HepG2 (cell line): Measurements from ENCODE around the gene PLEKHB2. TPM values are rescaled to one million over a fixed set of nuclear protein-coding genes. Genes with fewer than 3 reads are reported as not detected.

Experiments used
- ATAC-seq: fragments of 200-7000 bp; cut with Tn5 transposase; 3 replicates; pipeline ENCODE4 v1.9.1; 2020; ENCODE audit warnings: mild to moderate bottlenecking, moderate library complexity
- BruUV-seq: library from RNA; stranded (reverse); fragments of 400-500 nt; replicated peaks from 2 replicates; lab custom pipeline; 2021; lab: Mats Ljungman, UMichigan
- CTCF ChIA-PET: fragments of 300-600 bp; formaldehyde crosslinking; extraction: SDS; loops from one replicate; lab custom pipeline; 2021; ENCODE audit warnings: low total read pairs, inconsistent platforms, low intra/inter-chr PET ratio; lab: Yijun Ruan, JAX
- POLR2A ChIA-PET: fragments of 350-600 bp; sonication (Branson Sonifier 250); formaldehyde crosslinking; loops from one replicate; lab custom pipeline; 2020; ENCODE audit warnings: antibody characterized with exemption, inconsistent platforms; lab: Yijun Ruan, JAX
- DNase-seq: peaks from one replicate; pipeline ENCODE4 v3.0.0-alpha.2; 2015; ENCODE audit warnings: low spot score
- FAIRE-seq: peaks from 3 replicates; lab custom pipeline; 2011; peaks lifted over from hg19 to GRCh38; lab: Jason Lieb, UNC
- H2AFZ ChIP-seq: one replicate; pipeline ENCODE4 v1.6.1; 2011; ENCODE audit warnings: low read length, inconsistent platforms
- H3K27ac ChIP-seq: fragments of 300-600 bp; 3 replicates; pipeline ENCODE4 v1.8.0; 2011; ENCODE audit warnings: mixed run types, mild to moderate bottlenecking, mixed read lengths, low read length, inconsistent platforms; ENCODE audit not compliant: insufficient read depth; ENCODE audit errors: extremely low read length
- H3K27me3 ChIP-seq, 2 experiments: fragments of 200-600 bp in 1 of 2; 2 replicates in 1 of 2; 3 replicates in 1 of 2; pipeline versions ENCODE4 v1.6.0 to v1.8.0; 2011; ENCODE audit warnings: low read length in 2 of 2, mild to moderate bottlenecking in 2 of 2, moderate library complexity in 2 of 2, inconsistent platforms in 1 of 2; ENCODE audit not compliant: insufficient read depth in 2 of 2, control insufficient read depth in 1 of 2
- H3K36me3 ChIP-seq, 2 experiments: fragments of 200-600 bp in 1 of 2; replicated peaks in 1 of 2; 2 replicates in 1 of 2; 3 replicates in 1 of 2; pipeline versions ENCODE4 v1.5.1 to v1.8.0; 2011; ENCODE audit warnings: low read length in 2 of 2, inconsistent platforms in 1 of 2; ENCODE audit not compliant: insufficient read depth in 2 of 2, control insufficient read depth in 1 of 2
- H3K4me1 ChIP-seq: 2 replicates; pipeline ENCODE4 v1.5.1; 2012; ENCODE audit warnings: low read length, inconsistent platforms; ENCODE audit not compliant: insufficient read depth
- H3K4me2 ChIP-seq: 2 replicates; pipeline ENCODE4 v1.6.0; 2011; ENCODE audit warnings: low read depth, low read length, inconsistent platforms
- H3K4me3 ChIP-seq, 3 experiments: fragments of 200-600 bp in 1 of 3; sonication (generic), shearing (Covaris generic) in 1 of 3; replicated peaks in 1 of 3; 2 replicates each; pipeline ENCODE4 v1.5.1; 2011 to 2016; ENCODE audit warnings: low read length in 3 of 3, inconsistent platforms in 2 of 3, low read depth in 2 of 3, mild to moderate bottlenecking in 2 of 3, control low read depth in 1 of 3, mixed read lengths in 1 of 3; ENCODE audit not compliant: insufficient read depth in 1 of 3
- H3K79me2 ChIP-seq: one replicate; pipeline ENCODE4 v1.6.1; 2011; ENCODE audit warnings: low read length, inconsistent platforms; ENCODE audit not compliant: insufficient read depth
- H3K9ac ChIP-seq: 2 replicates; pipeline ENCODE4 v1.6.0; 2011; ENCODE audit warnings: mild to moderate bottlenecking, low read depth, low read length, inconsistent platforms; ENCODE audit not compliant: insufficient read depth
- H3K9me3 ChIP-seq: 2 replicates; pipeline ENCODE4 v1.5.1; 2012; ENCODE audit warnings: mild to moderate bottlenecking, low read length
- H4K20me1 ChIP-seq: 2 replicates; pipeline ENCODE4 v1.6.0; 2011; ENCODE audit warnings: inconsistent platforms, mild to moderate bottlenecking, low read length, moderate library complexity; ENCODE audit not compliant: insufficient read depth
- BORCS8-MEF2B ChIP-seq: sonication (generic); formaldehyde crosslinking; IDR thresholded peaks from 2 replicates; pipeline ENCODE4 v1.8.0; 2022; ENCODE audit warnings: mild to moderate bottlenecking, missing genetic modification reagents
- EHMT2 ChIP-seq: fragments of 200-600 bp; sonication (generic); IDR thresholded peaks from 2 replicates; pipeline ENCODE4 v1.7.0; 2017; ENCODE audit warnings: antibody characterized with exemption, low read depth, low read length, borderline replicate concordance
- EP300 ChIP-seq, 3 experiments: sonication (generic) in 1 of 3; formaldehyde crosslinking in 1 of 3; IDR thresholded peaks; 2 replicates each; pipeline versions ENCODE4 v1.5.1 to v1.6.1; 2011 to 2020; ENCODE audit warnings: low read depth in 2 of 3, low read length in 2 of 3, borderline replicate concordance in 1 of 3, improper control_type of control experiment in 1 of 3, mild to moderate bottlenecking in 1 of 3, missing genetic modification reagents in 1 of 3, moderate library complexity in 1 of 3
- ERF ChIP-seq: IDR thresholded peaks from 2 replicates; pipeline ENCODE4 v1.6.1; 2018; ENCODE audit warnings: missing biosample characterization, missing genetic modification reagents
- NFIC ChIP-seq: IDR thresholded peaks from 2 replicates; pipeline ENCODE4 v1.6.1; 2012; ENCODE audit warnings: mild to moderate bottlenecking, low read length, inconsistent platforms
- NR2C2 ChIP-seq: sonication (generic); formaldehyde crosslinking; IDR thresholded peaks from 2 replicates; pipeline ENCODE4 v1.4.0; 2020; ENCODE audit warnings: missing genetic modification reagents, mild to moderate bottlenecking, moderate library complexity, borderline replicate concordance
- ZKSCAN5 ChIP-seq: sonication (generic); formaldehyde crosslinking; IDR thresholded peaks from 2 replicates; pipeline ENCODE4 v1.5.1; 2020; ENCODE audit warnings: mild to moderate bottlenecking, missing genetic modification reagents
- ZNF205 ChIP-seq: IDR thresholded peaks from 2 replicates; pipeline ENCODE4 v1.6.1; 2018; ENCODE audit warnings: missing biosample characterization, missing genetic modification reagents
- WGBS: methylation state at CpG from one replicate; pipeline ENCODE4 v1.1.6; 2017; ENCODE audit warnings: low lambda C conversion rate; 5-methylcytosine and 5-hydroxymethylcytosine counted together
- in situ Hi-C: cut with HindIII; loops from 2 replicates; pipeline ENCODE4 v1.10.0; 2017; ENCODE audit warnings: low pct_unique_long_range_greater_than_20kb; ENCODE audit not compliant: extremely low pct_ligation_motif_present
- intact Hi-C: fragments of 100-400 bp; cut with micrococcal nuclease; formaldehyde crosslinking; loops from one replicate; pipeline ENCODE4 v1.10.0; 2022; ENCODE audit not compliant: unreplicated experiment
- polyA plus RNA-seq, 8 experiments: library from polyadenylated mRNA; depleted of rRNA in 3 of 8; stranded (reverse) in 7 of 8; unstranded in 1 of 8; fragments of >200 nt; fragmentation: Illumina TruSeq in 4 of 8; extraction: Trizol in 4 of 8; gene quantifications; 2 replicates each; pipeline versions ENCODE4 v1.2.1 to v1.2.3, GENCODE V29; 2011 to 2016; ENCODE audit warnings: low read depth in 4 of 8, missing spikeins in 1 of 8, mixed read lengths in 1 of 8; ENCODE audit not compliant: insufficient read depth in 1 of 8
- total RNA-seq, 5 experiments: library from RNA; depleted of rRNA; stranded (reverse); fragments of >200 nt; fragmentation: Illumina TruSeq; extraction: Trizol; gene quantifications; 2 replicates each; pipeline ENCODE4 v1.2.3, GENCODE V29; 2016; ENCODE audit warnings: low read depth in 1 of 5
- TF ChIP-seq, protein P1 (sequence below): sonication (generic); formaldehyde crosslinking; IDR thresholded peaks from 2 replicates; pipeline ENCODE4 v1.5.0; 2020; ENCODE audit warnings: missing genetic modification reagents
- TF ChIP-seq, protein P2 (sequence below): sonication (generic); formaldehyde crosslinking; IDR thresholded peaks from 2 replicates; pipeline ENCODE4 v1.4.0; 2020; ENCODE audit warnings: missing genetic modification reagents, borderline replicate concordance
- TF ChIP-seq, protein P3 (sequence below): sonication (generic); formaldehyde crosslinking; IDR thresholded peaks from 2 replicates; pipeline ENCODE4 v1.4.0; 2020; ENCODE audit warnings: missing genetic modification reagents, mild to moderate bottlenecking, borderline replicate concordance
- TF ChIP-seq, protein P4 (sequence below): IDR thresholded peaks from 2 replicates; pipeline ENCODE4 v1.6.1; 2018; ENCODE audit warnings: missing genetic modification reagents

PLEKHB2 gene
- total and polyA plus RNA-seq, 2 of the 13 experiments (the other 11 are each of a cell fraction or from before 2014, with no cell fraction given), result 73.0 to 78.9 TPM

DNA sequence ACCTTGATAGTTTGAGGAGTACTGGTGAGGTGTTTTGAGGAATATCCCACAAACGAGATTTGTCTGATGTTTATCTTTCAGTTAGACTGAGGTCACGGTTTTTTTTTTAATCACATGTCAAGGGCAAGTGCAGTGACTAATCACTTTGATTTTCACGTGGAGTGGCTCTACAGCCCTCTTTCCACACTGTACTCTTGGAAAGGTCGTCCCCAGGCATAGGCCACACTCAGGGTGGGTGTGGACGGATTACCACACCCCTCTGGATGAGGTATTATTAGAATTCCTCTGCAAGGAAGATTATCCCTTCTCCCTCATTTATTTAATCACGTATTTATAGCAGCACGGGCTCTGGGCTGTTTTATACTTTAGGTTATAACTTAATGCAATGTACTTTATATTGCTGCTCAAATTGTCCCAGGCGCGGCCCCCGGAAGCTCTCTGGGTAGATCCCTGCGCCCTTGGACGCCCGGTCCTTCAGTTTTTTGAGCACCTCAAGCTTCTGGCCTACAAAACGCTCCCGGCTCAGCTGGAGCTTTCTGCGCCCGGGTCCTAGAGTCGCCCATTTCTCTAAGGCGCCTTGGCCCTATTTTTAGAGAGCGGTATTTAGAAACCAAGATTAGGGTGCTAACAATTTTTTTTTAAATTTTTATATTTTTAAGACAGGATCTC lies 515 bp upstream of the PLEKHB2 start:
- Histone ChIP-seq H3K4me3 (peak overlapping the region; percentile 89 to 100 (median 100)), H3K36me3 (peaks cover 0 to 3% of the 10 kb centered on the region in 2 experiments; a peak in 2 of 5 replicates), H3K9me3 (no peaks in the 10 kb centered on the region), H3K27ac (peak overlapping the region; percentile 74), H2AFZ (peak overlapping the region; percentile 60), H3K27me3 (no peaks in the 10 kb centered on the region; a peak in 1 of 5 replicates), H3K79me2 (peaks cover 45% of the 10 kb centered on the region), H3K9ac (peak overlapping the region; percentile 87), H3K4me2 (peak overlapping the region; percentile 100), H3K4me1 (peaks cover 78% of the 10 kb centered on the region), H4K20me1 (peaks cover 30% of the 10 kb centered on the region)
- WGBS, result under 1% methylated on average over 20 of the region's 20 CpGs
- intact Hi-C loops, result no loop called here
- CTCF ChIA-PET, result no interaction called here
- FAIRE-seq, result no peak
- peak; percentile 64 for DNase-seq
- BruUV-seq, result TSS peak; percentile 90
- peak; percentile 40 for ATAC-seq
- in situ Hi-C loops, result no loop called here
- POLR2A ChIA-PET, result interaction anchor here (0.9 to 6.8 kb wide), 2 partner anchors 11 to 17 kb away, joined by 3 to 132 read pairs; partner anchors contain the start of gene FAM168B
- TF ChIP-seq NR2C2 (CRISPR knock-in tag) (peak; percentile 35; the same call in 1 of the 2 replicates), EP300 (IDR thresholded peaks at IDR 0.05; ENCODE audit: low read depth in 2 of 2, low read length in 2 of 2) (0 out of 4 replicates have a peak, but pooled peaks of 1 of the 2 experiments have one; percentile 25), EP300 (CRISPR knock-in tag; IDR thresholded peaks at IDR 0.05; ENCODE audit: borderline replicate concordance) (no peak), BORCS8-MEF2B (CRISPR knock-in tag) (peak; percentile 11; the same call in 1 of the 2 replicates), ZNF205 (peak; percentile 8; the same call in 1 of the 2 replicates), ERF (no peak), EHMT2 (no peak), NFIC (0 out of 2 replicates have a peak, but pooled peaks have one; percentile 8), ZKSCAN5 (CRISPR knock-in tag) (no peak)
- TF ChIP-seq, protein P1, sequence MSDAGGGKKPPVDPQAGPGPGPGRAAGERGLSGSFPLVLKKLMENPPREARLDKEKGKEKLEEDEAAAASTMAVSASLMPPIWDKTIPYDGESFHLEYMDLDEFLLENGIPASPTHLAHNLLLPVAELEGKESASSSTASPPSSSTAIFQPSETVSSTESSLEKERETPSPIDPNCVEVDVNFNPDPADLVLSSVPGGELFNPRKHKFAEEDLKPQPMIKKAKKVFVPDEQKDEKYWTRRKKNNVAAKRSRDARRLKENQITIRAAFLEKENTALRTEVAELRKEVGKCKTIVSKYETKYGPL, result 0 out of 2 replicates have a peak, but pooled peaks have one; percentile 35
- TF ChIP-seq, protein P2, sequence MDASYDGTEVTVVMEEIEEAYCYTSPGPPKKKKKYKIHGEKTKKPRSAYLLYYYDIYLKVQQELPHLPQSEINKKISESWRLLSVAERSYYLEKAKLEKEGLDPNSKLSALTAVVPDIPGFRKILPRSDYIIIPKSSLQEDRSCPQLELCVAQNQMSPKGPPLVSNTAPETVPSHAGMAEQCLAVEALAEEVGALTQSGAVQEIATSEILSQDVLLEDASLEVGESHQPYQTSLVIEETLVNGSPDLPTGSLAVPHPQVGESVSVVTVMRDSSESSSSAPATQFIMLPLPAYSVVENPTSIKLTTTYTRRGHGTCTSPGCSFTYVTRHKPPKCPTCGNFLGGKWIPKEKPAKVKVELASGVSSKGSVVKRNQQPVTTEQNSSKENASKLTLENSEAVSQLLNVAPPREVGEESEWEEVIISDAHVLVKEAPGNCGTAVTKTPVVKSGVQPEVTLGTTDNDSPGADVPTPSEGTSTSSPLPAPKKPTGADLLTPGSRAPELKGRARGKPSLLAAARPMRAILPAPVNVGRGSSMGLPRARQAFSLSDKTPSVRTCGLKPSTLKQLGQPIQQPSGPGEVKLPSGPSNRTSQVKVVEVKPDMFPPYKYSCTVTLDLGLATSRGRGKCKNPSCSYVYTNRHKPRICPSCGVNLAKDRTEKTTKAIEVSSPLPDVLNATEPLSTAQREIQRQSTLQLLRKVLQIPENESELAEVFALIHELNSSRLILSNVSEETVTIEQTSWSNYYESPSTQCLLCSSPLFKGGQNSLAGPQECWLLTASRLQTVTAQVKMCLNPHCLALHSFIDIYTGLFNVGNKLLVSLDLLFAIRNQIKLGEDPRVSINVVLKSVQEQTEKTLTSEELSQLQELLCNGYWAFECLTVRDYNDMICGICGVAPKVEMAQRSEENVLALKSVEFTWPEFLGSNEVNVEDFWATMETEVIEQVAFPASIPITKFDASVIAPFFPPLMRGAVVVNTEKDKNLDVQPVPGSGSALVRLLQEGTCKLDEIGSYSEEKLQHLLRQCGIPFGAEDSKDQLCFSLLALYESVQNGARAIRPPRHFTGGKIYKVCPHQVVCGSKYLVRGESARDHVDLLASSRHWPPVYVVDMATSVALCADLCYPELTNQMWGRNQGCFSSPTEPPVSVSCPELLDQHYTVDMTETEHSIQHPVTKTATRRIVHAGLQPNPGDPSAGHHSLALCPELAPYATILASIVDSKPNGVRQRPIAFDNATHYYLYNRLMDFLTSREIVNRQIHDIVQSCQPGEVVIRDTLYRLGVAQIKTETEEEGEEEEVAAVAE (CRISPR knock-in tag), result 0 out of 2 replicates have a peak, but pooled peaks have one; percentile 37
- TF ChIP-seq, protein P3, sequence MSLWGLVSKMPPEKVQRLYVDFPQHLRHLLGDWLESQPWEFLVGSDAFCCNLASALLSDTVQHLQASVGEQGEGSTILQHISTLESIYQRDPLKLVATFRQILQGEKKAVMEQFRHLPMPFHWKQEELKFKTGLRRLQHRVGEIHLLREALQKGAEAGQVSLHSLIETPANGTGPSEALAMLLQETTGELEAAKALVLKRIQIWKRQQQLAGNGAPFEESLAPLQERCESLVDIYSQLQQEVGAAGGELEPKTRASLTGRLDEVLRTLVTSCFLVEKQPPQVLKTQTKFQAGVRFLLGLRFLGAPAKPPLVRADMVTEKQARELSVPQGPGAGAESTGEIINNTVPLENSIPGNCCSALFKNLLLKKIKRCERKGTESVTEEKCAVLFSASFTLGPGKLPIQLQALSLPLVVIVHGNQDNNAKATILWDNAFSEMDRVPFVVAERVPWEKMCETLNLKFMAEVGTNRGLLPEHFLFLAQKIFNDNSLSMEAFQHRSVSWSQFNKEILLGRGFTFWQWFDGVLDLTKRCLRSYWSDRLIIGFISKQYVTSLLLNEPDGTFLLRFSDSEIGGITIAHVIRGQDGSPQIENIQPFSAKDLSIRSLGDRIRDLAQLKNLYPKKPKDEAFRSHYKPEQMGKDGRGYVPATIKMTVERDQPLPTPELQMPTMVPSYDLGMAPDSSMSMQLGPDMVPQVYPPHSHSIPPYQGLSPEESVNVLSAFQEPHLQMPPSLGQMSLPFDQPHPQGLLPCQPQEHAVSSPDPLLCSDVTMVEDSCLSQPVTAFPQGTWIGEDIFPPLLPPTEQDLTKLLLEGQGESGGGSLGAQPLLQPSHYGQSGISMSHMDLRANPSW, result 0 out of 2 replicates have a peak, but pooled peaks have one; percentile 17
- TF ChIP-seq, protein P4, sequence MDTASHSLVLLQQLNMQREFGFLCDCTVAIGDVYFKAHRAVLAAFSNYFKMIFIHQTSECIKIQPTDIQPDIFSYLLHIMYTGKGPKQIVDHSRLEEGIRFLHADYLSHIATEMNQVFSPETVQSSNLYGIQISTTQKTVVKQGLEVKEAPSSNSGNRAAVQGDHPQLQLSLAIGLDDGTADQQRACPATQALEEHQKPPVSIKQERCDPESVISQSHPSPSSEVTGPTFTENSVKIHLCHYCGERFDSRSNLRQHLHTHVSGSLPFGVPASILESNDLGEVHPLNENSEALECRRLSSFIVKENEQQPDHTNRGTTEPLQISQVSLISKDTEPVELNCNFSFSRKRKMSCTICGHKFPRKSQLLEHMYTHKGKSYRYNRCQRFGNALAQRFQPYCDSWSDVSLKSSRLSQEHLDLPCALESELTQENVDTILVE (CRISPR knock-in tag), result peak; percentile 73
